ENCODE results near the gene EMILIN3. TPM values are rescaled to one million over a fixed set of nuclear protein-coding genes. Genes with fewer than 3 reads are reported as not detected.

EMILIN3 gene
- total and polyA plus RNA-seq, 7 donors = 0.12 to 1.5 (median 0.47) TPM; not detected in 1

DNA sequence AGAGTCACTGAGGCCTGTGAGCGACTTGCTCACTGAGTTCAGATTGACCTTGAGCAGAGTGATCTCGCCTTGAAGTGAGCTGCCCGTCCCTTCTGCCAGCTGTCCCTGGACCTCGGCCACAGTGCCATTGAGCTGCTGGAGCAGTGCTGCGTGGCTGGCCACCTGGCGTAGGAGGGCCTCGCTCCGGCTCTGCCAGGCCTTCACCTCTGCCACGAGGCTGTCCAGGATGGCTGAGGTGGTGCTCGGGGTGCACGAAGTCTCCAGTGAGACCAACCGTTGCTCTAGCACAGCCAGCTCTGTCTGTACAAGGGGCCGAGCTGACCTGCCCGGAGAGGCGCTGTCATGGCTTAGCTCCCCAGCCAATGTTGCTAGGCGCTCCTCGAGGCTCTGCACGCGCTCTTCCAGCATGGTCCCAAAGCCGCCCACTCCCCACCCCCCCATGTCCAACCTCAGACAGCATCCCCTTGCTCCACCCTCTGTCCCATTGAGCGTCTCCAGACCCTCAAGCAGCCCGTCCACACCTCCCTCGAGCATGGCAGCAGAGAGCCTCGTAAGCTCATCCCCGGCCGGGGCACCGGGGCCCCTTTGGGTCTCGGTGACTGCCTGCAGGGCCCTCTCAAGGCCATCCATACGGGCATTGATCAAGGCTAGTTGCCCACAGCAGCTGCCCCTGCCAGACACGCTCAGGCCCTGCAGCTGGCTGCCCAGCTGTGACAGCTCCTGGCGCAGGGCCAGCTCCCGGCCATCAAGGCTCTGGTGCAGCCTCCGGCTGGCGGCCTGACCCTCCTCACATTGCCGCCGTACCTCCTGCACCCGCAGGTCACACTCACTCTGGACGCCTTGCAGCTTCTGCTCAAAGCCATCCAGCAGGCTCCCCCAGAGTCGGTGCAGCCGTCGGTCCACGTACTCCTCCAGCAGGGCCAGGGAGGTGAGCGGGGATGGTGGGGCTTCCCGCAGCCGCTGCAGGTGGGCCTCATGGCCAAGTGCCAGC lies 4.6 kb downstream of the EMILIN3 start:
- Histone ChIP-seq H3K27me3 (ENCODE audit: insufficient read depth in 3 of 3, low read length in 2 of 3) (peaks cover 0 to 19% (median 10%) of the 10 kb centered on the region in 3 donors), H3K4me1 (peaks cover 9% of the 10 kb centered on the region), H3K4me3 (no peak overlapping the region), H3K27ac (peak overlapping the region; percentile 53), H3K36me3 (ENCODE audit: insufficient read depth in 1 of 2, low read depth in 1 of 2) (no peaks in the 10 kb centered on the region), H3K9me3 (no peaks in the 10 kb centered on the region)
- WGBS, 3 donors = 32 to 44% (median 38%) methylated on average over 45 of the region's 45 CpGs
- DNase-seq (peak; percentile 55 to 79), ATAC-seq (peak; percentile 66 to 81 (median 80))
- intact Hi-C loops (cut with DNase I) = loop anchor here in 1 of 2 donors (5.0 kb wide), 1 partner anchor 35 kb away; no protein-coding TSS in a partner anchor
- TF ChIP-seq, protein P1, sequence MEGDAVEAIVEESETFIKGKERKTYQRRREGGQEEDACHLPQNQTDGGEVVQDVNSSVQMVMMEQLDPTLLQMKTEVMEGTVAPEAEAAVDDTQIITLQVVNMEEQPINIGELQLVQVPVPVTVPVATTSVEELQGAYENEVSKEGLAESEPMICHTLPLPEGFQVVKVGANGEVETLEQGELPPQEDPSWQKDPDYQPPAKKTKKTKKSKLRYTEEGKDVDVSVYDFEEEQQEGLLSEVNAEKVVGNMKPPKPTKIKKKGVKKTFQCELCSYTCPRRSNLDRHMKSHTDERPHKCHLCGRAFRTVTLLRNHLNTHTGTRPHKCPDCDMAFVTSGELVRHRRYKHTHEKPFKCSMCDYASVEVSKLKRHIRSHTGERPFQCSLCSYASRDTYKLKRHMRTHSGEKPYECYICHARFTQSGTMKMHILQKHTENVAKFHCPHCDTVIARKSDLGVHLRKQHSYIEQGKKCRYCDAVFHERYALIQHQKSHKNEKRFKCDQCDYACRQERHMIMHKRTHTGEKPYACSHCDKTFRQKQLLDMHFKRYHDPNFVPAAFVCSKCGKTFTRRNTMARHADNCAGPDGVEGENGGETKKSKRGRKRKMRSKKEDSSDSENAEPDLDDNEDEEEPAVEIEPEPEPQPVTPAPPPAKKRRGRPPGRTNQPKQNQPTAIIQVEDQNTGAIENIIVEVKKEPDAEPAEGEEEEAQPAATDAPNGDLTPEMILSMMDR (IDR thresholded peaks at IDR 0.05) = no peak

DNA sequence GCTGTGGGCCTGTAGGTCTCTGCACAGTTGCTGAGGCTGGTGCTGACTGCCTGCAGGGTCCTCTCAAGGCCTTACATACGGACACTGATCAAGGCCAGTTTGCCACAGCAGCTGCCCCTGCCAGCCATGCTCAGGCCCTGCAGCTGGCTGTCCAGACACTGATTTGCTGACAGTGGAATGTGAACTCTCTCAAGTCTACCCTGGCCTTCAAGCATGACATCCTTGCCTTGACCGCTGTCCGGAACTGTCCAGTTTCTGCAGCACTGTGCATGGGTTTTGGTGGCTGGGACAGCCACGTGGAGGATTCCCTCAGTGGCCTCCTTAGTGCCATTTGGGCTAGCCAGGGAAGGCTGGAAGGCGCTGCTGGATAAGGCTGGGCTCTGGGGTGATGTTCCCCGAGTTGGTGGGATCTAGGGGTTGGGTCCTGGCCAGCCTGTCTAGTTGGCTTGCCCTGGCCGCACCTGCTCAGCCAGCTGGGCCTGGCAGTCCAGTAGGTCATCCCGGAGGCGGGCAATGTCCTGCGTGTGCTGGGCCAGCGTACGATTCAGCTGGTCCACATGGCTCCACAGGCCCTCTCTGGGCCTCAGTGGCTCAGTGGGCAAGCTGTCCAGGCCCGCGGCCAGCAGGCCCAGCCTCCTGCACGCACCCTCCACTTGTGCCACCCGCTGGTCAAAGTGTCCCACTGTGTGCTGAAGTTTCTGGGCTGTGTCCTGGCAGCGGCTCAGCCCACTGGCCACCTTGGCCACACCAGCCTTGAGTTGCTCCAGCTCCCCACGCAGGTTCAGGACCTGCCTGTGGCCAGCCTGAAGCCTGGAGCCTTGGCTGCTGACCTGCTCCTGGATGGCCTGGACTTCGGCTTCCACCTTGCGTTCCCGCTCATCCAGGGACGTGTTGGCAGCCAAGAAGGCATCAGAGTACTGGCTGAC lies 5.5 kb downstream of the EMILIN3 start:
- TF ChIP-seq, protein P1 (IDR thresholded peaks at IDR 0.05) = no peak
- DNase-seq (no peak), ATAC-seq (peak in 3 of 4 donors; percentile 13 to 19 (median 15))
- peaks cover 0 to 11% (median 7%) of the 10 kb centered on the region in 3 donors for H3K27me3 ChIP-seq (ENCODE audit: insufficient read depth in 3 of 3, low read length in 2 of 3)
- H3K4me1 ChIP-seq = peaks cover 9% of the 10 kb centered on the region
- H3K27ac ChIP-seq = peak overlapping the region; percentile 53
- 50 to 72% (median 56%) methylated on average over 22 of the region's 22 CpGs for WGBS, 3 donors
- intact Hi-C loops (cut with DNase I) = loop anchor here in 1 of 2 donors (5.0 kb wide), 1 partner anchor 36 kb away; no protein-coding TSS in a partner anchor
- no peak overlapping the region for H3K4me3 ChIP-seq
- H3K9me3 ChIP-seq = no peaks in the 10 kb centered on the region
- no peaks in the 10 kb centered on the region for H3K36me3 ChIP-seq (ENCODE audit: insufficient read depth in 1 of 2, low read depth in 1 of 2)

DNA sequence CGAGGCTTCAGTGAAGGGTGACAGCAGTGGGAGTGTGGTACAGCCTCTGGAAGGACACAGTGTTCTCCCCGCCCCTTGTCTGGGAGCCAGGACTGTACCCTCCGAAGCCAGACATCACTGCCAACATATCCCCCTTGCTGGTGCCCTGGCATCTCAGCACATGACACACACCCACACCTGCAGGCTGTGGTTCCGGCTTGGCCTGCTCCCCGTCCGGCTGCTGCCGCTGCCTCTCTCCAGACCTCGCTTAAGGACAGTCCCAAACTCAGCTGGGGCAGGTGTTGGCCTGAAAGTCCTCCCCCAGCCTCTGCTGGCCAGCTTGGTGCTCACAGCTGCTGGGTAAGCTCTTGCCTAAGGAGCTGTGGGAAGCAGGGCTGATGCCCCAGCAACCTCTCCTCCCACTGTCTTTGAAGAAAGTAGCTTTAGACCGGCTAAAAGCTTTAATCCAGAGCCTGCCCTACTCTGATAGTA lies 7.0 kb downstream of the EMILIN3 start:
- H3K9me3 ChIP-seq = no peaks in the 10 kb centered on the region
- no peak overlapping the region for H3K4me3 ChIP-seq
- no peaks in the 10 kb centered on the region for H3K27me3 ChIP-seq (ENCODE audit: insufficient read depth in 3 of 3, low read length in 2 of 3)
- DNase-seq (peak in 1 of 2 donors; percentile 63), ATAC-seq (peak in 3 of 4 donors; percentile 38 to 52 (median 40))
- TF ChIP-seq, protein P1 (IDR thresholded peaks at IDR 0.05) = no peak
- WGBS, 3 donors = 43 to 76% (median 70%) methylated on average over 8 to 9 of the region's 9 CpGs
- H3K27ac ChIP-seq = no peak overlapping the region
- H3K4me1 ChIP-seq = peaks cover 9% of the 10 kb centered on the region
- no peaks in the 10 kb centered on the region for H3K36me3 ChIP-seq (ENCODE audit: insufficient read depth in 1 of 2, low read depth in 1 of 2)
- intact Hi-C loops (cut with DNase I) = loop anchor here in 1 of 2 donors (5.0 kb wide), 1 partner anchor 38 kb away; no protein-coding TSS in a partner anchor

DNA sequence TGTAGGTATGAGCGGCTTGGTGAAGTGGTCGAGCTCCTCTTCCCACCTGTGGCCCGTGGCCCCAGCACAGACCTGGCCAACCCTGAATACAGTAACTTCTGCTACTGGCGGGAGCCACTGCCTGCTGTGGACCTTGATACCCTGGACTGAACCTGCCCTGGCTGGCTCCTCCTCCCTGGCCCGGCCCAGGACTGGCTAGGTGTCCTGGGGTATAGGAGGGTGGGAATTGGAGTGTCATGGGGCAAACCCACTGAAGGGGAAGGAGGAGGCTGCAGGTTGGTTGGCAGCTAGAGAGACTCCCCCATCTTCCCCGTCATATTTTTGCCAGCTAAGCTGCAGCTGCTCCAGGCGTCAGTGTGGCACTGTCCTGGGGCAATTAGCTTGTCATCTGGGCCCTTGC lies 7.9 kb downstream of the EMILIN3 start:
- Histone ChIP-seq H3K4me3 (no peak overlapping the region), H3K36me3 (ENCODE audit: insufficient read depth in 1 of 2, low read depth in 1 of 2) (no peaks in the 10 kb centered on the region), H3K4me1 (peaks cover 9% of the 10 kb centered on the region), H3K27ac (no peak overlapping the region), H3K9me3 (no peaks in the 10 kb centered on the region), H3K27me3 (ENCODE audit: insufficient read depth in 3 of 3, low read length in 2 of 3) (no peaks in the 10 kb centered on the region)
- DNase-seq (peak in 1 of 2 donors; percentile 39), ATAC-seq (no peak)
- 82 to 93% (median 90%) methylated on average over 6 to 7 of the region's 7 CpGs for WGBS, 3 donors
- TF ChIP-seq, protein P1 (IDR thresholded peaks at IDR 0.05) = no peak
- intact Hi-C loops (cut with DNase I) = no loop called here

Measured in psoas muscle (tissue), 8 donors.